Keratinocyte (primary cell): ENCODE results near the gene PCCA.

Source experiments
- CTCF ChIP-seq, 3 experiments: IDR thresholded peaks in 1 of 3; conservative IDR thresholded peaks in 1 of 3; optimal IDR thresholded peaks in 1 of 3; 2 replicates in 2 of 3; 3 replicates in 1 of 3; pipeline versions ENCODE3 to v1.5.1; 2011; ENCODE audit warnings: low read length in 3 of 3, mild to moderate bottlenecking in 3 of 3, moderate library complexity in 2 of 3, control low read depth in 1 of 3, inconsistent platforms in 1 of 3; ENCODE audit not compliant: insufficient read depth in 2 of 3; ENCODE audit errors: extremely low read depth in 1 of 3
- EZH2 ChIP-seq: IDR thresholded peaks from one replicate; pipeline ENCODE4 v1.6.1; 2012; ENCODE audit warnings: inconsistent platforms, mild to moderate bottlenecking, low read length, moderate library complexity

DNA sequence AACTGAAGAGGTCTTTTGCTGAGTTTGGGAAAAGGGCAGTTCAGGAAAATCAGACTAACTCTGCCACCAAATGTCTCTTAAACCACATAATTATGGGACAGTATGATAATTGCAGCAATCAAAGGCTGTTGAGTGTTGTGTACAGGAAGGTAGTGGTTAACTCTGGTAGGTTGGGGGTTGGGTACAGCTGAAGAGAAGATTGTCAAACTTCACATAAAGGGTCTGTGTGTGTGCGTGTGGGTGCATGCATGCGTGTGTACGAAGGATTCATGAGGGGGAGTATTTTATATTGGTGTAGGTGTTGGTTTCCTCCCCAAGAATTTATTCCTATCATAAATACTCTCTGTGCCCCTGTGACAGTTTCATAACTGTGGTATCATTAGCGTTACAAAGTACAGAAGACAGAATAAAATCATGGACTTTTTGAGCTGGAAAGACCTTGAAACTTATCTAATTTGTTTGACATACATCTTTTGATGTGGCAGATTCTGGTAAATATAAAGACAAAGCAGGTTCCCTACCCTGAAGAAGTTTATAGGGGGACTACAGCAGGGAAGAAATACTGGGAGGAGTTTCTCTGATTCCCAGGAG, 94.1 kb downstream of the PCCA start:
- TF ChIP-seq CTCF (optimal IDR thresholded peaks at IDR 0.05 in 1 of 3, IDR thresholded peaks at IDR 0.05 in 1 of 3, conservative IDR thresholded peaks at IDR 0.05 in 1 of 3; ENCODE audit: extremely low read depth in 1 of 3, insufficient read depth in 2 of 3, low read length in 3 of 3) = no peak
- no peak for TF ChIP-seq EZH2
